Caco-2 (cell line): ENCODE data around the gene POLD2. TPM values are rescaled to one million over a fixed set of nuclear protein-coding genes. Genes with fewer than 3 reads are reported as not detected.
A peak's percentile ranks its signal among the peaks of the same experiment; 100 is the strongest.

ENCODE experiments used
- BruUV-seq: library from RNA; stranded (reverse); fragments of 400-500 nt; replicated peaks from 2 replicates; lab custom pipeline; 2021; lab: Mats Ljungman, UMichigan
- CTCF ChIA-PET: fragments of 300-600 bp; sonication (Branson Sonifier 250); formaldehyde crosslinking; loops from one replicate; lab custom pipeline; 2022; ENCODE audit warnings: antibody characterized with exemption; lab: Charles Lee
- POLR2A ChIA-PET: fragments of 300-600 bp; sonication (Branson Sonifier 250); formaldehyde crosslinking; loops from one replicate; lab custom pipeline; 2022; ENCODE audit warnings: antibody characterized with exemption; lab: Charles Lee
- DNase-seq, 2 experiments: peaks; one replicate each; pipeline versions ENCODE4 v3.0.0 to v3.0.0-alpha.2; 2020 to 2022
- H3K27me3 ChIP-seq: replicated peaks from 2 replicates; pipeline ENCODE4 v1.6.0; 2011; ENCODE audit warnings: low read length; ENCODE audit not compliant: control insufficient read depth, insufficient read depth
- H3K36me3 ChIP-seq: 2 replicates; pipeline ENCODE4 v1.5.1; 2011; ENCODE audit warnings: low read length; ENCODE audit not compliant: control insufficient read depth, insufficient read depth
- H3K4me1 ChIP-seq: fragments of 250-450 bp; sonication (Bioruptor Pico); 2 replicates; pipeline ENCODE4 v1.5.1; 2020; ENCODE audit warnings: mild to moderate bottlenecking
- H3K4me3 ChIP-seq: 2 replicates; pipeline ENCODE4 v1.5.1; 2011; ENCODE audit warnings: low read depth, mild to moderate bottlenecking, control low read depth, low read length
- H3K9me3 ChIP-seq: fragments of 250-450 bp; sonication (Bioruptor Pico); 2 replicates; pipeline ENCODE4 v1.5.1; 2020; ENCODE audit warnings: mild to moderate bottlenecking, moderate library complexity
- H3K27ac Mint-ChIP-seq: one replicate; pipeline ENCODE4 v1.8.0; 2022; ENCODE audit warnings: mixed read lengths; ENCODE audit not compliant: unreplicated experiment
- H3K27me3 Mint-ChIP-seq: one replicate; pipeline ENCODE4 v1.8.0; 2022; ENCODE audit warnings: mixed read lengths; ENCODE audit not compliant: insufficient read depth, unreplicated experiment
- H3K36me3 Mint-ChIP-seq: one replicate; pipeline ENCODE4 v1.8.0; 2022; ENCODE audit warnings: mild to moderate bottlenecking, mixed read lengths; ENCODE audit not compliant: insufficient read depth, unreplicated experiment
- H3K4me1 Mint-ChIP-seq: one replicate; pipeline ENCODE4 v1.8.0; 2022; ENCODE audit warnings: low read depth, mixed read lengths; ENCODE audit not compliant: unreplicated experiment
- H3K4me3 Mint-ChIP-seq: one replicate; pipeline ENCODE4 v1.8.0; 2022; ENCODE audit warnings: mild to moderate bottlenecking, moderate library complexity, mixed read lengths; ENCODE audit not compliant: unreplicated experiment
- H3K9me3 Mint-ChIP-seq: one replicate; pipeline ENCODE4 v1.8.0; 2022; ENCODE audit warnings: mixed read lengths; ENCODE audit not compliant: unreplicated experiment
- CTCF ChIP-seq, 2 experiments: fragments of 200-600 bp in 1 of 2; IDR thresholded peaks; 1 replicate in 1 of 2; 2 replicates in 1 of 2; pipeline versions ENCODE4 v1.5.1 to v1.8.0; 2011 to 2022; ENCODE audit warnings: antibody characterized with exemption in 1 of 2, control low read depth in 1 of 2, inconsistent platforms in 1 of 2, low read depth in 1 of 2, low read length in 1 of 2, mild to moderate bottlenecking in 1 of 2, moderate library complexity in 1 of 2; ENCODE audit not compliant: insufficient read depth in 1 of 2, severe bottlenecking in 1 of 2, unreplicated experiment in 1 of 2
- intact Hi-C: fragments of 100-400 bp; cut with micrococcal nuclease; formaldehyde crosslinking; loops from one replicate; pipeline ENCODE4 v1.10.0; 2022; ENCODE audit not compliant: unreplicated experiment
- total RNA-seq: library from RNA; stranded (reverse); gene quantifications from 2 replicates; pipeline ENCODE4 v1.2.3, GENCODE V29; 2022

The POLD2 gene
- total RNA-seq, 1 experiment from 2014 or later: 140 TPM

- H3K27me3 ChIP-seq: no peaks in the 10 kb centered on the region; the same call in 1 of the 2 replicates
- H3K9me3 ChIP-seq: no peaks in the 10 kb centered on the region
- Mint-ChIP-seq H3K4me1 (no peaks in the 10 kb centered on the region), H3K9me3 (no peaks in the 10 kb centered on the region), H3K36me3 (peaks cover 15% of the 10 kb centered on the region), H3K27me3 (no peaks in the 10 kb centered on the region), H3K27ac (no peak overlapping the region), H3K4me3 (no peak overlapping the region)
- H3K4me3 ChIP-seq: no peak overlapping the region
- peak; percentile 28 to 33 for DNase-seq
- no TSS peak for BruUV-seq
- H3K36me3 ChIP-seq: no peaks in the 10 kb centered on the region; the same call in 1 of the 2 replicates
- CTCF ChIA-PET: no interaction called here
- TF ChIP-seq CTCF (IDR thresholded peaks at IDR 0.05; ENCODE audit: insufficient read depth in 1 of 2, low read depth in 1 of 2, low read length in 1 of 2, severe bottlenecking in 1 of 2, unreplicated experiment in 1 of 2): peak in 1 of 2 experiments; percentile 11
- H3K4me1 ChIP-seq: no peaks in the 10 kb centered on the region
- POLR2A ChIA-PET: no interaction called here
- intact Hi-C loops: no loop called here
Measured at GRCh38 chr7:44108768-44109750, 14.3 kb downstream of the POLD2 start.

- no peak overlapping the region for H3K4me3 ChIP-seq
- H3K9me3 ChIP-seq: no peaks in the 10 kb centered on the region
- no peaks in the 10 kb centered on the region; the same call in 1 of the 2 replicates for H3K36me3 ChIP-seq
- ChIA-PET POLR2A (no interaction called here), CTCF (no interaction called here)
- intact Hi-C loops: no loop called here
- Mint-ChIP-seq H3K36me3 (peaks cover 15% of the 10 kb centered on the region), H3K4me1 (no peaks in the 10 kb centered on the region), H3K27ac (no peak overlapping the region), H3K27me3 (no peaks in the 10 kb centered on the region), H3K4me3 (no peak overlapping the region), H3K9me3 (no peaks in the 10 kb centered on the region)
- BruUV-seq: no TSS peak
- H3K27me3 ChIP-seq: no peaks in the 10 kb centered on the region; the same call in 1 of the 2 replicates
- no peaks in the 10 kb centered on the region for H3K4me1 ChIP-seq
- no peak for TF ChIP-seq CTCF (IDR thresholded peaks at IDR 0.05; ENCODE audit: insufficient read depth in 1 of 2, low read depth in 1 of 2, low read length in 1 of 2, severe bottlenecking in 1 of 2, unreplicated experiment in 1 of 2)
- DNase-seq: no peak
Measured at GRCh38 chr7:44107961-44108767, 15.2 kb downstream of the POLD2 start.
